Esophagus mucosa (tissue), 1 donor: Measurements from ENCODE around the gene ARHGAP24. TPM values are rescaled to one million over a fixed set of nuclear protein-coding genes. Genes with fewer than 3 reads are reported as not detected.

ENCODE experiments used
- ATAC-seq: fragments of 200-7000 bp; cut with Tn5 transposase; one replicate; pipeline ENCODE4 v1.9.1; 2020
- total RNA-seq: library from RNA; stranded (reverse); gene quantifications from one replicate; pipeline ENCODE4 v1.2.4, GENCODE V29; 2023
- donor health status: DM: yes; HTN: yes; CAD: no.

ARHGAP24 gene
- total RNA-seq, 1 donor from 2014 or later: 6.1 TPM

DNA sequence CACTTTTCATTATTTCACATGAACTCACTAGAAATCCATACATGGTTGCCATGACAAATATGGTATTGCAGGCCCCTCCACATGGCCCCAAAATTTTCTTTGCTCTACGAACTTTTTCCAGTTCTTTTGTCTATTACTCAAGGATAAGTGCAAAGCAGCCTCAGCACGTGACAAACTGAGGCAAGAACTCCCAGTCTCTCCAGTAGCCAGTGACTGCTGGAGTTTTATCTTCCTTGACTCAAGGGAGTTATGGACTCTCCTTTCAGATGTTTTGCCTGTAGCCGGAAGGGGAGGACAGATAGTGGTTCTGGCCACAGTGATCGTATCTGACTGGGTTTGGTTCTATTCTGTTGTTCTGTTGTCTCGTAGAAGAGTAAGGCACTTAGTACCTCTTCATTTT lies 105.5 kb downstream of the ARHGAP24 start:
- ATAC-seq: no peak

GRCh38 chr4:85587952-85588351 lies 113.0 kb downstream of the ARHGAP24 start:
- peak; percentile 25 for ATAC-seq

DNA sequence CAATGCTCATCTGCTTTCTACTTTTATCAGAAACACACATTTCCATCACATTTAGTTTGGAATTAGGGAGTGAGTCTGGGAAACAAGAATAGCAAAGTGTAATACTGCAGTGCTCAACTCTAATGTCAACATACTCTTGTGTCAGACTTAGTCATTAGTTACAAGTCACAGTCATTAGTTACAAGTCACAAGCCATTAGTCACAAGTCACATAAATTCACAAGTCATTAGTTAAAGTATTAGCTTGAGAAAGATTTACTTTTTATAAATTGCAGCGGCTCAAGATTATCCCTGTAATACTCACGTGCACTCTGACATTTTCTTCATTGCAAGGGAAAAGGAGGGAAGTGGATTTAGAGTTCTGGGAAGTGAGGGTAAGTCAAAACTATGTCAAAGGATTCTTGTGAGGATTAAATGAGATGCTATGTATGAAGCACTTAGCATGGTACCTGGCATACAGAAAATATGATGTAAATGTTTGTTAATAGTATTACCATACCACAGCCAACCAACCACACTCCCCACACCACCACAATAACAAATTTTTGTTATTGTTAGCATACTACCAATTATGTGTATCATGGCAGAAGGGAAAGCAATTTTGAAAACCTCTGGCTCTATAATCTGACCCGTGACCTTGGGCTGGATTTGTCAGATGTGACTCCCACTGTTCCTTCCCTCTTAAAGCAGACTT lies 116.6 kb downstream of the ARHGAP24 start:
- ATAC-seq: peak; percentile 86

DNA sequence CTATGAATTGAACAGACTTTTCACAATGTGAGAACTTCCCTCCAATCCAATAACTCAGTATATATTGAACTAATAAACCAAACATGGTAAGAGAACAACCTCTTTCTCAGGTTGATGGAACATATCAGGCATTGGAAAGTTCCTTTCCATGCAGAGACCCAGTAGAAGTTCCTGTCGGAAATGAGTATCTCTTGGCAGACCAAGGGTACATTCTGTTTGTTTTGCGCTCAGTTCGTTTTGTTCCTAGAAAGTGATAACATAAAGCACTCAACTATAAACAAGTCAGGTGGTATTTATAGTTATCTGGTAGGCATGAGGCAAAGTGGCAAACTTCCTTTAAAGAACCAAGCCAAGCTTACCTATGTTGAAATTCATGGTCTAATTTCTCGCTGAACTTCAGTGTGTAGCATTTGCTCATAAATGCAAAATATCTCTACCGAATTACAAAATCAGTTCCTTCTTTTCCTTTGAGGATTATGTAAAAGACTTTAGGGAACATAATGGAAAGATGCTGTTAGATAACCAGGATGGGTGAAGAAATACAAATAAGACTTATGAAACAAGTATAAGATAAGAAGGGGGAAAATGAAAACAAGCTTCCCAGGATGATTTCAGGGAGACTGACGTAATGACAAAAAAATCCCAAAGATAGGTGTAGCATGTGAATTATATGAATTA lies 120.3 kb downstream of the ARHGAP24 start:
- ATAC-seq: no peak

DNA sequence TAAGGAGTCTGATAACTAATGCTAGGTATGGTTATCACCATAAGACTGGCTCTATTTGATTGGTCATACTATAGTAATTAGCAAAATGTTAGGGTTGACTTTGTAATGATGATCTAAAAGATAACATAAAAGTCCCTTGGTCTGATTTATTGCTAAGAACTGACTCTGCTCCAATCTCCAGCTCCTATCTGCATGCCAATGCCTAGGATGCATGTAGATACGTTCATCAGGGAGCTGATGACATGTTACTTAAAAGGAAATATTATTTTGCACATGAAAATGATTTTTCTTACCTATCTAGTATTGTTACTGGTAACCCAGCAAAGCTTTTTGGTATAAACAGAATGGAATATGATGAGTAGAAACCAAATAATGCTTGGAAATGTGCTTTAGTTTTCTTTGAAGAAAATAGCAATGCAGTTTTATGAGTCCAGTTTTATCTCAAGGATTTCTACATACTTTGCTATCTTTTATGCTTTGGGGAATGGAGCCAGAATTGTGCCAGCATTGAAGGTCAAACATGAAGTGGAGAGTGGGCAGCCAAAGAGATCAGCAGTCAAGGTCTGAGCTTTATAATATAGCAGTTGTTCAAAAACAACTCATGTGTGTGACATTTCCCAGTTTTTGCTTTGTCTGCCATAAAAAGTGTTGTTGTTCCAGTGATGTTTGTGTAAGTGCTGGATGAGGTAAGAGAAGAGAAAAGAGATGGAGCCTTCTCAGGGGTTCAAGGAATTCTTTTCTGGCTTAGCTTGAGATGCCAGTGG lies 121.0 kb downstream of the ARHGAP24 start:
- ATAC-seq: no peak

GRCh38 chr4:85598936-85599335 lies 124.0 kb downstream of the ARHGAP24 start:
- ATAC-seq: no peak

DNA sequence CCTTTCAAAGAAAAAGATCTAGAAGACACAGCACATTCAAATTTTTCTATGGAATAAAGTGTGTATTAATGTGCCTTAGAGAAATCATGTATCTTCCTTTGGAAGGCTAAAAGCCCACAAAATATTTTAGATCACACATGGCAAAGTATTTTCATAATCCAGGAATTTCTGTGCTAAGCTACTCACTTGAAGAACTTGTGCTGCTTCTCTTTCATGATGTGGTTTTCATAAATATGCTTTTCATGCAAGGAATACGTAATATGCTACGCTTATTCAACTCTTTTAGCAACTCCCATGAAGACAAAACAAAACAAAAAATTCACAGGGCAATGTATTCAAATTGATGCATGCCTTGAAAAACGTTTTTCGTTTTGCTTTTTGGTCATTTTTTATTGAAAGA lies 125.6 kb downstream of the ARHGAP24 start:
- ATAC-seq: no peak

GRCh38 chr4:85603437-85604336 lies 128.7 kb downstream of the ARHGAP24 start:
- no peak for ATAC-seq

GRCh38 chr4:85606505-85606904 lies 131.6 kb downstream of the ARHGAP24 start:
- ATAC-seq: no peak

DNA sequence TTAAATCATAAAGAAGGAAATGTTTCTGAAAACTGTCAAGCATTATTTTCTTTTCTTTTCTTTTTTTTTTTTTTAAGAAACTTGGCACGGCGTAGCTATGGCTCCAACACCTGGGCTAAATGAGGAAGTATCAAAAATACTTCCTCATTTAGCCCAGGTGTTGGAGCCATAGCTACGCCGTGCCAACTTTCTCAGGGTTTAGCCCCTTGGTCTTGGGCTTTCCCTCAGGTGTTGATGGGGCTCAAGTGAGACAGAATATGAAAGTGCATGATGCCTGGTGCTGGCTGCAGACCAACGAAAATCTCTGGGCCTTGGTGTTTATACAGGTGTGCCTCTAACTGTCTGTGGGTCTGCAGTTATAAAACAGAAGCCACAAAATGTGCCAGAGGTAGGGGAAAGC lies 132.7 kb downstream of the ARHGAP24 start:
- ATAC-seq: peak; percentile 75

- ATAC-seq: no peak
These were observed 135.5 kb downstream of the ARHGAP24 start for GRCh38 chr4:85610450-85610849.

DNA sequence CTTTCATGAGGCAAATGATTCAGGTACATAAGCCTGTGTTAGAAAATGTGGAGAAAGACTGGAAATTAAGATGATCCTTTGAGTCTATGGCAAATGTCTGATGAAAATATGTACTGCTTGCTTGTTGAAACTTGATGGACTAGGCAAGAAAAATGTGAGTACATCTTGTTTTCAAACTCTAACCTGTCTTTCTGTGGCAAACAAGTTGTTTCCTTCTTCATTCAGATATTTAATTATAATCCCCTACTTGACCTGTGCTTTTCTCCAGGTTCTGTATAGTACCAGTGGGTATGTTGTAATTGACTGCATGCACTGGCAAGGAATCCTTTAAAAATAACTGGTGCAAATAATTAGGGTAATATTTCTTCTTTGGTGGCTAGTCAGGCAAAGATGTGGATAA lies 136.7 kb downstream of the ARHGAP24 start:
- peak; percentile 69 for ATAC-seq

GRCh38 chr4:85613901-85614300 lies 139.0 kb downstream of the ARHGAP24 start:
- no peak for ATAC-seq

- ATAC-seq: no peak
These were observed 141.0 kb downstream of the ARHGAP24 start for GRCh38 chr4:85615952-85616351.

DNA sequence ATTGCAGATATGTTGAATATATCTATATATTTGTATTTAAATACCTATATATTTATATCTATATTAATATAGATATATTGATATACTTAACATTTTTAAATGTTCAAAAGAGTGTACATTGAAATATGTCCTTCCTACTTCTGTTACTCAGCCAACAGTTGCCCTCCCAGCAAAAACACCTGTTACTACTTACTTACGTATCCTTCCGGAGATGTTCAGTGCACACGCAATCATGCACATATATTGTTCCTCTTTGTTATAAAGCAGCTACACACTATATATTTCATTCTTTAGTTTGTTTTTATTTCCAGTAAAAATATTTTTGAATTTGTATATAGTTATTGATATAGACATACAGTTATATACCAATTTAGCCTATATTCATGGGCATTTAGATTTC lies 142.3 kb downstream of the ARHGAP24 start:
- ATAC-seq: no peak

- ATAC-seq: no peak
These were observed 158.0 kb downstream of the ARHGAP24 start for GRCh38 chr4:85632981-85633380.

GRCh38 chr4:85637778-85638177 lies 162.8 kb downstream of the ARHGAP24 start:
- no peak for ATAC-seq

- no peak for ATAC-seq
These were observed 165.0 kb downstream of the ARHGAP24 start for GRCh38 chr4:85639946-85640345.

DNA sequence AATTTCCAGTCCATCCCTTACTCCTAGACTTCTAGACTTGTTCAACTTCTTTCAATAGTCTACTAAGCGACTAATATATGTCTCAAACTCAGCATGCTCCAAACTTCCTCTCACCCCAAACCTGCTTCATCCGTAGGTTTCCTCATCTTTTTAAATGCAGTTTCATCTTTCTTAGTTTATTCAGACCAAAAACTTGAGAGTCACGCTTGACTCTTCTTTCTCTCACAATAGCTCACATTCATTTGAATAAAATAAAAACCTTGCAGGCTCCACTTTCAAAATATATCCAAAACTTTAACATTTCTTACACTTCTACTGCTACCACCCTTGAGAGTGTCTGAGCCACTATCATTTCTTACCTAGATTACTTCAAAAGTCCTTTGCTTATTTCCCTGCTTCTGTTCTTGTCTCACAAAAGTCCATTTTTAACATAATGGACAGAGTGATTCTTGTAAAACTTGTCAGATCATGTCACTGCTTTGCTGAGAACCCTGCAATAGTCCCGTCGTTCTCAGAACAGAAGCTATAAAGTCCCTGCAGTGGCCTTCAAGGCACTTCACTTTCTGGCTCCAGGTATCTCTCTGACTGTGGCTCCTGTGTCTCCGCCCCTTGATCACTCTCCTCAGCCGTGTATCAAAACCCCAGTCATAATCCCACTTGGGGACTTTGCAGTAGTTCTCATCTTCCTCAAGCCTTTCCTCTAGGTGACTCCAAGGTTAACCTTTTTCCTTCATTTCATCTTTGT lies 167.6 kb downstream of the ARHGAP24 start:
- ATAC-seq: no peak

DNA sequence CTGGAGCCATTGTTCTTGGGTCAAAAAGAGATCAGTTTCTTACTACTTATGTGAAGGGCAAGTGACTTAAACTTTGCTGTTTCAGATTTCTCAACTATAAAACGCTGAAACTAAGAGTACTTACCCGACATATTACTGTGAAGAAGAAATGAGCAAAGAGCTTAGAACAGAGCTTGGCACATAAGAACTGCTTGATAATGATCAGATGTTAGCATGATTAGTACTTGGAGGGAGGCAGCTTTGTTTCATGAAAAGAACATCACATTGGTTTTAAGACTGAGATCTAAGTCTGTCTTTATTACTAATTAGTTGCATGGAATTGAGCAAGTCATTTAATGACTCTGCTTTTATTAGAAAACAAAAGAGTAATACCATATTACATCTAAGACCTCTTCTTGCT lies 169.1 kb downstream of the ARHGAP24 start:
- ATAC-seq: no peak

DNA sequence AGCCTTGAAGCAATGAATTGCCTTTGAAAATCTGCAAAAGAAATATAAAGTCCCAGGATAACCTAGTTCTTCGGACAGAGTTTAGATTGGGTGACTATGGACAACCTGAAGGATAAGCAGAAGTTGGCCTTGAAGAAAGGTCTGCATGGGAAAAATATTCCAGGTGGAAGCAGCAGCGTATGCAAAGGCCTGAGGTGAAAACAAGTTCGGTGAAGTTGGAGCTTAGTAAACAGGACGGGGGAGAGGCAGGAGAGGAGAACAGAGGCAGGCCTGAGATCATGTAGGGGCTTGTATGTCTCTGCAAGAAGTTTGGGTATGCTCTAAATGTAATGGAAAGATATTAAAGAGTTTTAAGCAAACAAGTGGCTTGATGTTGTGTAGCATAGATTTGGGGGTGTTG lies 176.0 kb downstream of the ARHGAP24 start:
- peak; percentile 43 for ATAC-seq
